Fibroblast of upper back skin (primary cell): ENCODE results near the gene AHRR.
"Not testable (repeated sequence)": the region's sequence is repeated elsewhere in the genome, so short reads cannot be mapped to it uniquely, and the experiment has no call there.

Experiments used
- DNase-seq: peaks from one replicate; pipeline ENCODE4 v3.0.0-alpha.2; 2013

The AHRR gene

GRCh38 chr5:478369-478981 is 157.0 kb downstream of the AHRR start:
- no peak for DNase-seq

- no peak for DNase-seq
These were observed 157.5 kb downstream of the AHRR start for GRCh38 chr5:478982-479535.

GRCh38 chr5:479566-480319 is 158.2 kb downstream of the AHRR start:
- DNase-seq, result no peak

GRCh38 chr5:481347-481746 is 159.8 kb downstream of the AHRR start:
- DNase-seq, result no peak

GRCh38 chr5:482021-482420 is 160.5 kb downstream of the AHRR start:
- no peak for DNase-seq

GRCh38 chr5:482506-482905 is 161.0 kb downstream of the AHRR start:
- no peak for DNase-seq

GRCh38 chr5:483011-483410 is 161.5 kb downstream of the AHRR start:
- DNase-seq, result no peak

- DNase-seq, result no peak
These were observed 162.1 kb downstream of the AHRR start for GRCh38 chr5:483434-484140.

- DNase-seq, result no peak
These were observed 163.0 kb downstream of the AHRR start for GRCh38 chr5:484556-484955.

GRCh38 chr5:485113-485945 is 163.8 kb downstream of the AHRR start:
- DNase-seq, result no peak

GRCh38 chr5:485946-486491 is 164.5 kb downstream of the AHRR start:
- DNase-seq, result no peak

GRCh38 chr5:486597-486996 is 165.1 kb downstream of the AHRR start:
- not testable (repeated sequence) for DNase-seq
